ENCODE data around the gene GRB7. TPM values are rescaled to one million over a fixed set of nuclear protein-coding genes. Genes with fewer than 3 reads are reported as not detected.
"Not testable (repeated sequence)": the region's sequence is repeated elsewhere in the genome, so short reads cannot be mapped to it uniquely, and the experiment has no call there.

Gene GRB7
- total RNA-seq, 1 donor from 2014 or later, result not detected

- peaks cover 3% of the 10 kb centered on the region for H3K27me3 Mint-ChIP-seq (ENCODE audit: low read depth)
- H3K9me3 Mint-ChIP-seq, result no peaks in the 10 kb centered on the region
- TF ChIP-seq, protein P1, sequence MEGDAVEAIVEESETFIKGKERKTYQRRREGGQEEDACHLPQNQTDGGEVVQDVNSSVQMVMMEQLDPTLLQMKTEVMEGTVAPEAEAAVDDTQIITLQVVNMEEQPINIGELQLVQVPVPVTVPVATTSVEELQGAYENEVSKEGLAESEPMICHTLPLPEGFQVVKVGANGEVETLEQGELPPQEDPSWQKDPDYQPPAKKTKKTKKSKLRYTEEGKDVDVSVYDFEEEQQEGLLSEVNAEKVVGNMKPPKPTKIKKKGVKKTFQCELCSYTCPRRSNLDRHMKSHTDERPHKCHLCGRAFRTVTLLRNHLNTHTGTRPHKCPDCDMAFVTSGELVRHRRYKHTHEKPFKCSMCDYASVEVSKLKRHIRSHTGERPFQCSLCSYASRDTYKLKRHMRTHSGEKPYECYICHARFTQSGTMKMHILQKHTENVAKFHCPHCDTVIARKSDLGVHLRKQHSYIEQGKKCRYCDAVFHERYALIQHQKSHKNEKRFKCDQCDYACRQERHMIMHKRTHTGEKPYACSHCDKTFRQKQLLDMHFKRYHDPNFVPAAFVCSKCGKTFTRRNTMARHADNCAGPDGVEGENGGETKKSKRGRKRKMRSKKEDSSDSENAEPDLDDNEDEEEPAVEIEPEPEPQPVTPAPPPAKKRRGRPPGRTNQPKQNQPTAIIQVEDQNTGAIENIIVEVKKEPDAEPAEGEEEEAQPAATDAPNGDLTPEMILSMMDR (conservative IDR thresholded peaks at IDR 0.05), result no peak
- peaks cover 61% of the 10 kb centered on the region for H3K4me1 Mint-ChIP-seq
- H3K36me3 Mint-ChIP-seq (ENCODE audit: low read depth), result no peaks in the 10 kb centered on the region
- DNase-seq (ENCODE audit: low read depth, low spot score), result no peak
- H3K27ac Mint-ChIP-seq (ENCODE audit: unreplicated experiment), result no peak overlapping the region
- H3K4me3 Mint-ChIP-seq, result peak overlapping the region; percentile 88
These were observed 41.0 kb upstream of the GRB7 start for GRCh38 chr17:39696731-39697130.

- TF ChIP-seq, protein P1 (conservative IDR thresholded peaks at IDR 0.05), result no peak
- H3K4me1 Mint-ChIP-seq, result peaks cover 73% of the 10 kb centered on the region
- no peak overlapping the region for H3K27ac Mint-ChIP-seq (ENCODE audit: unreplicated experiment)
- no peaks in the 10 kb centered on the region for H3K36me3 Mint-ChIP-seq (ENCODE audit: low read depth)
- peak overlapping the region; percentile 84 for H3K4me3 Mint-ChIP-seq
- peaks cover 3% of the 10 kb centered on the region for H3K27me3 Mint-ChIP-seq (ENCODE audit: low read depth)
- H3K9me3 Mint-ChIP-seq, result no peaks in the 10 kb centered on the region
- no peak for DNase-seq (ENCODE audit: low read depth, low spot score)
These were observed 39.8 kb upstream of the GRB7 start for GRCh38 chr17:39697961-39698360.

DNA sequence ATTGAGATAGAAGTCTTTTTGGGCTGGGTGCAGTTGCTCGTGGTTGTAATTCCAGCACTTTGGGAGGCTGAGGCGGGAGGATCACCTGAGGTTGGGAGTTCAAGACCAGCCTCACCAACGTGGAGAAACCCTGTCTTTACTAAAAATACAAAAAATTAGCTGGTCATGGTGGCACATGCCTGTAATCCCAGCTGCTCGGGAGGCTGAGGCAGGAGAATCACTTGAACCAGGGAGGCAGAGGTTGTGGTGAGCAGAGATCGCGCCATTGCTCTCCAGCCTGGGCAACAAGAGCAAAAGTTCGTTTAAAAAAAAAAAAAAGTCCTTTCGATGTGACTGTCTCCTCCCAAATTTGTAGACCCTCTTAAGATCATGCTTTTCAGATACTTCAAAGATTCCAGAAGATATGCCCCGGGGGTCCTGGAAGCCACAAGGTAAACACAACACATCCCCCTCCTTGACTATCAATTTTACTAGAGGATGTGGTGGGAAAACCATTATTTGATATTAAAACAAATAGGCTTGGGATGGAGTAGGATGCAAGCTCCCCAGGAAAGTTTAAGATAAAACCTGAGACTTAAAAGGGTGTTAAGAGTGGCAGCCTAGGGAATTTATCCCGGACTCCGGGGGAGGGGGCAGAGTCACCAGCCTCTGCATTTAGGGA lies 38.5 kb upstream of the GRB7 start:
- Mint-ChIP-seq H3K4me3 (peak overlapping the region; percentile 96), H3K27ac (ENCODE audit: unreplicated experiment) (peak overlapping the region; percentile 93), H3K4me1 (peaks cover 79% of the 10 kb centered on the region)
- H3K36me3 Mint-ChIP-seq (ENCODE audit: low read depth); H3K9me3 Mint-ChIP-seq; H3K27me3 Mint-ChIP-seq (ENCODE audit: low read depth); DNase-seq (ENCODE audit: low read depth, low spot score): not testable (repeated sequence)

DNA sequence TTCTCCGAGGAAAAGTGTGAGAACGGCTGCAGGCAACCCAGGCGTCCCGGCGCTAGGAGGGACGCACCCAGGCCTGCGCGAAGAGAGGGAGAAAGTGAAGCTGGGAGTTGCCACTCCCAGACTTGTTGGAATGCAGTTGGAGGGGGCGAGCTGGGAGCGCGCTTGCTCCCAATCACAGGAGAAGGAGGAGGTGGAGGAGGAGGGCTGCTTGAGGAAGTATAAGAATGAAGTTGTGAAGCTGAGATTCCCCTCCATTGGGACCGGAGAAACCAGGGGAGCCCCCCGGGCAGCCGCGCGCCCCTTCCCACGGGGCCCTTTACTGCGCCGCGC lies 38.0 kb upstream of the GRB7 start, which contains the start of gene ERBB2:
Gene ERBB2 (plus strand): TSS at position 247 of the 330 bp plus-strand sequence. CDS start 175 bp downstream, outside the sequence.
- Mint-ChIP-seq H3K4me1 (peaks cover 74% of the 10 kb centered on the region), H3K36me3 (ENCODE audit: low read depth) (no peaks in the 10 kb centered on the region), H3K27ac (ENCODE audit: unreplicated experiment) (peak within 1 kb of the TSS; percentile 93), H3K27me3 (ENCODE audit: low read depth) (peaks cover 3% of the 10 kb centered on the region), H3K4me3 (peak within 1 kb of the TSS; percentile 96), H3K9me3 (no peaks in the 10 kb centered on the region)
- DNase-seq (ENCODE audit: low read depth, low spot score), result peak; percentile 42
- TF ChIP-seq, protein P1 (conservative IDR thresholded peaks at IDR 0.05), result no peak

- no peak overlapping the region for H3K27ac Mint-ChIP-seq (ENCODE audit: unreplicated experiment)
- DNase-seq (ENCODE audit: low read depth, low spot score), result peak; percentile 31
These were observed 37.4 kb upstream of the GRB7 start for GRCh38 chr17:39700148-39700987.

More at GRCh38 chr17:39700148-39700987, 37.4 kb upstream of the GRB7 start:
- peaks cover 3% of the 10 kb centered on the region for H3K27me3 Mint-ChIP-seq (ENCODE audit: low read depth)
- TF ChIP-seq, protein P1 (conservative IDR thresholded peaks at IDR 0.05), result no peak
- peaks cover 68% of the 10 kb centered on the region for H3K4me1 Mint-ChIP-seq
- H3K36me3 Mint-ChIP-seq (ENCODE audit: low read depth), result no peaks in the 10 kb centered on the region
- H3K9me3 Mint-ChIP-seq, result no peaks in the 10 kb centered on the region
- peak overlapping the region; percentile 96 for H3K4me3 Mint-ChIP-seq
